Endothelial cell of umbilical vein (primary cell): Measurements from ENCODE around the gene ALDH8A1. TPM values are rescaled to one million over a fixed set of nuclear protein-coding genes. Genes with fewer than 3 reads are reported as not detected.

Experiments
- BruUV-seq: library from RNA; stranded (reverse); fragments of 400-500 nt; replicated peaks from 2 replicates; lab custom pipeline; 2021; lab: Mats Ljungman, UMichigan
- CTCF ChIA-PET: fragments of 300-600, 350-600 bp; sonication (Branson Sonifier 250); formaldehyde crosslinking; loops from one replicate; lab custom pipeline; 2021; ENCODE audit warnings: antibody characterized with exemption, inconsistent platforms; lab: Charles Lee
- POLR2A ChIA-PET: fragments of 300-600, 350-600 bp; sonication (Branson Sonifier 250); formaldehyde crosslinking; loops from one replicate; lab custom pipeline; 2021; ENCODE audit warnings: antibody characterized with exemption, inconsistent platforms; lab: Charles Lee
- DNase-seq: peaks from one replicate; pipeline ENCODE4 v3.0.0-alpha.2; 2011; ENCODE audit warnings: low read depth, low spot score
- FAIRE-seq: peaks from 2 replicates; lab custom pipeline; 2011; peaks lifted over from hg19 to GRCh38; lab: Jason Lieb, UNC
- H2AFZ ChIP-seq: 2 replicates; pipeline ENCODE4 v1.6.0; 2012; ENCODE audit warnings: low read depth, low read length, control low read depth, inconsistent platforms
- H3K27ac ChIP-seq: 2 replicates; pipeline ENCODE4 v1.5.1; 2011; ENCODE audit warnings: low read depth, mild to moderate bottlenecking, control low read depth, low read length, moderate library complexity; ENCODE audit not compliant: insufficient read depth
- H3K27me3 ChIP-seq, 2 experiments: 2 replicates each; pipeline versions ENCODE4 v1.6.0 to v1.6.1; 2011; ENCODE audit warnings: low read length in 2 of 2, mixed read lengths in 1 of 2; ENCODE audit not compliant: control insufficient read depth in 2 of 2, insufficient read depth in 2 of 2
- H3K36me3 ChIP-seq, 2 experiments: 2 replicates in 1 of 2; 3 replicates in 1 of 2; pipeline ENCODE4 v1.5.1; 2011; ENCODE audit warnings: low read length in 2 of 2, mild to moderate bottlenecking in 1 of 2, moderate library complexity in 1 of 2; ENCODE audit not compliant: control insufficient read depth in 2 of 2, insufficient read depth in 2 of 2; ENCODE audit errors: extremely low read depth in 1 of 2
- H3K4me1 ChIP-seq: 3 replicates; pipeline ENCODE4 v1.5.1; 2011; ENCODE audit warnings: mild to moderate bottlenecking, low read length; ENCODE audit not compliant: control insufficient read depth, insufficient read depth; ENCODE audit errors: extremely low read depth
- H3K4me2 ChIP-seq: 2 replicates; pipeline ENCODE4 v1.6.1; 2011; ENCODE audit warnings: low read length, control low read depth, mixed read lengths; ENCODE audit not compliant: insufficient read depth
- H3K4me3 ChIP-seq, 3 experiments: fragments of 200-600 bp in 1 of 3; sonication (generic), shearing (Covaris generic) in 1 of 3; replicated peaks in 1 of 3; 2 replicates each; pipeline ENCODE4 v1.5.1; 2011 to 2016; ENCODE audit warnings: control low read depth in 3 of 3, low read length in 3 of 3, mild to moderate bottlenecking in 2 of 3, inconsistent platforms in 1 of 3, low read depth in 1 of 3, moderate library complexity in 1 of 3; ENCODE audit not compliant: insufficient read depth in 1 of 3
- H3K79me2 ChIP-seq: 2 replicates; pipeline ENCODE4 v1.6.0; 2012; ENCODE audit warnings: low read length, inconsistent platforms; ENCODE audit not compliant: control insufficient read depth, insufficient read depth
- H3K9ac ChIP-seq: replicated peaks from 2 replicates; pipeline ENCODE3; 2011; ENCODE audit warnings: low read length, control low read depth; ENCODE audit not compliant: insufficient read depth; ENCODE audit errors: extremely low read depth
- H3K9me1 ChIP-seq: replicated peaks from 3 replicates; pipeline ENCODE4 v1.6.0; 2011; ENCODE audit warnings: mild to moderate bottlenecking, low read length; ENCODE audit not compliant: control insufficient read depth, insufficient read depth; ENCODE audit errors: extremely low read depth
- H3K9me3 ChIP-seq: replicated peaks from 2 replicates; pipeline ENCODE4 v1.5.1; 2012; ENCODE audit warnings: low read length, inconsistent platforms; ENCODE audit not compliant: control insufficient read depth, insufficient read depth
- H4K20me1 ChIP-seq: replicated peaks from 2 replicates; pipeline ENCODE3; 2011; ENCODE audit warnings: mild to moderate bottlenecking, low read length; ENCODE audit not compliant: control insufficient read depth, insufficient read depth; ENCODE audit errors: extremely low read depth
- CTCF ChIP-seq, 2 donors: IDR thresholded peaks; 1 replicate in 1 of 2; 2 replicates in 1 of 2; pipeline ENCODE4 v1.5.1; 2011; ENCODE audit warnings: low read length in 2 of 2, mild to moderate bottlenecking in 2 of 2, moderate library complexity in 2 of 2, control low read depth in 1 of 2, inconsistent platforms in 1 of 2, low read depth in 1 of 2; ENCODE audit not compliant: insufficient read depth in 1 of 2; ENCODE audit errors: extremely low read depth in 1 of 2
- FOS ChIP-seq: IDR thresholded peaks from 2 replicates; pipeline ENCODE4 v1.6.1; 2011; ENCODE audit warnings: mild to moderate bottlenecking, low read length, moderate library complexity, borderline replicate concordance; ENCODE audit not compliant: insufficient read depth
- GATA2 ChIP-seq: IDR thresholded peaks from 2 replicates; pipeline ENCODE4 v1.7.0; 2011; ENCODE audit warnings: low read depth, mild to moderate bottlenecking, moderate library complexity, mixed read lengths, low read length; ENCODE audit not compliant: insufficient read length, insufficient read depth
- POLR2A ChIP-seq: IDR thresholded peaks from 2 replicates; pipeline ENCODE4 v1.6.1; 2012; ENCODE audit warnings: low read depth, mild to moderate bottlenecking, control low read depth, low read length
- dilution Hi-C: fragments of 300-500 bp; cut with MboI; formaldehyde crosslinking; loops from one replicate; pipeline ENCODE4 v1.15.0; 2019; ENCODE audit warnings: low sequenced_read_pairs; ENCODE audit not compliant: extremely low pct_ligation_motif_present
- intact Hi-C: fragments of 100-400 bp; cut with micrococcal nuclease; formaldehyde crosslinking; loops from one replicate; pipeline ENCODE4 v1.10.0; 2022
- polyA plus RNA-seq, 4 experiments: library from polyadenylated mRNA; depleted of rRNA in 3 of 4; stranded (reverse) in 3 of 4; unstranded in 1 of 4; fragments of >200 nt; gene quantifications; 2 replicates each; pipeline versions ENCODE4 v1.2.1 to v1.2.3, GENCODE V29; 2011 to 2012; ENCODE audit warnings: missing spikeins in 1 of 4
- total RNA-seq: library from RNA; stranded (reverse); gene quantifications from 2 replicates; pipeline ENCODE4 v1.2.3, GENCODE V29; 2021

Gene ALDH8A1
- total and polyA plus RNA-seq, 2 donors (not counting 3 experiments of a cell fraction or from before 2014, with no cell fraction given): 0.08 to 0.95 TPM

DNA sequence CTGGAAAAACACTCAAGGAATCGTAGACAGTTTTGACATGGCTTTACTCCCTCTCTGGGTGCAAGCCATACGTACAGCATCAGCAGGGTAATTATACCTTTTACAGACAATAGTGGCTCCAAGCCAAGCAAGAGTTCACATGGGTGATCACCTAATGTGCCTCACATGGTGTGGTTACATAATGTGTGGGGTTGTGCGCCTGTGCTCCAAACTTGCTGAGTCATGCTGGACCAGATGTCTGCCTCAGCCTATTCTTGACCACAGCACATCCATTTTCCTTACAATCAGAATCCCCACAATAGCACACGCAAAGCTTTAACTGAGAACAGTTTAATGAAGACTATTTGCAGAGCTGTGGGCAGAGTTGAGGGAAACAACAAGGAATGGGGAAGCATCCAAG, 74.5 kb downstream of the ALDH8A1 start:
- BruUV-seq: no TSS peak
- CTCF ChIA-PET: interaction anchor here (1.2 to 1.5 kb wide), 2 partner anchors 8 to 66 kb away, joined by 5 read pairs; no protein-coding TSS in a partner anchor
- Histone ChIP-seq H3K9me3 (no peaks in the 10 kb centered on the region), H4K20me1 (no peaks in the 10 kb centered on the region), H3K4me2 (no peak overlapping the region), H3K36me3 (no peaks in the 10 kb centered on the region), H3K4me3 (no peak overlapping the region), H3K4me1 (no peaks in the 10 kb centered on the region), H3K79me2 (no peaks in the 10 kb centered on the region), H3K27me3 (no peaks in the 10 kb centered on the region), H3K9ac (no peak overlapping the region), H3K9me1 (no peaks in the 10 kb centered on the region), H2AFZ (no peak overlapping the region), H3K27ac (no peak overlapping the region)
- intact Hi-C loops: no loop called here
- no peak for FAIRE-seq
- POLR2A ChIA-PET: no interaction called here
- dilution Hi-C loops: no loop called here
- DNase-seq: no peak
- TF ChIP-seq FOS: no peak
- no peak for TF ChIP-seq CTCF (IDR thresholded peaks at IDR 0.05; ENCODE audit: extremely low read depth in 1 of 2, insufficient read depth in 1 of 2, low read depth in 1 of 2, low read length in 2 of 2)
- TF ChIP-seq GATA2: no peak
- no peak for TF ChIP-seq POLR2A
